HG02943 (cell line): ENCODE results near the gene PPP1R15A.
"Not testable (repeated sequence)": the region's sequence is repeated elsewhere in the genome, so short reads cannot be mapped to it uniquely, and the experiment has no call there.

ENCODE experiments used
- ATAC-seq: cut with Tn5 transposase; IDR thresholded peaks from one replicate; pipeline ENCODE4 v1.9.1; 2021; ENCODE audit warnings: mild to moderate bottlenecking, low read depth, moderate library complexity; ENCODE audit not compliant: unreplicated experiment

Gene PPP1R15A

DNA sequence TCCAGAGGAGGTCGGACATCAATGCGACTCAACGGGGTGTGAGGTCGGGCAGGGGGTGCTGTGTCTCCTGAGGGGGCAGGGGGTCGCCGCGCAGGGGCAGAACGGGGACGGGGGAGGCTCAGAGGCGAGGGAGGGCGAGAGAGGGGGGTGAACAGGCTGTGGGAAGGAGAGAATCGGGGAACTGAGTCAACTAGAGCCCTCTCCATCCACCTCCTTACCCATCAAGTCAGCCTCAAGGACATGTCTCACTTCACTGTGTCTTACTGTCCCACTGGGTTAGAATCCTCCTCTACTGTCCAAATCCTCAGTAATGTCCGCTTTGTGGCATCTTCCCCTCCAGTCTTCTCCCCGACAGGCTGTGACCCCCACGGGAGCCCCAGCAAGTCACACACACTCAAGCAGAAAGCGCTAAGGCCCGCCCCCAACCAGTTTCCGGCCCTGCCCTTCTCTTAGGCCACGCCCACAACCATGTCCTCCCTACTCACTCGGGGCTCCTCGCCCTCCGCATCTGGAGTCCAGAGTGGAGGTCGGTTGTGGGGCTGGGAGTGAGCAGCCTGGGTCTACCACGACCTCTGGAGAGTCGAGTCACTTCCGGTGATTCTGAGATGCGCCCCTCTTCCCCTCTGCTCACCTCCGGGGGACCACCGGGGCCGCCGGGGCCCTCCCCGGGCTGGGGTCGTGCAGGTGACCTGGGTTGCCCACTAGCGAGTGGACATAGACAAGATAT, 13.1 kb upstream of the PPP1R15A start:
- peak; percentile 68 for ATAC-seq

DNA sequence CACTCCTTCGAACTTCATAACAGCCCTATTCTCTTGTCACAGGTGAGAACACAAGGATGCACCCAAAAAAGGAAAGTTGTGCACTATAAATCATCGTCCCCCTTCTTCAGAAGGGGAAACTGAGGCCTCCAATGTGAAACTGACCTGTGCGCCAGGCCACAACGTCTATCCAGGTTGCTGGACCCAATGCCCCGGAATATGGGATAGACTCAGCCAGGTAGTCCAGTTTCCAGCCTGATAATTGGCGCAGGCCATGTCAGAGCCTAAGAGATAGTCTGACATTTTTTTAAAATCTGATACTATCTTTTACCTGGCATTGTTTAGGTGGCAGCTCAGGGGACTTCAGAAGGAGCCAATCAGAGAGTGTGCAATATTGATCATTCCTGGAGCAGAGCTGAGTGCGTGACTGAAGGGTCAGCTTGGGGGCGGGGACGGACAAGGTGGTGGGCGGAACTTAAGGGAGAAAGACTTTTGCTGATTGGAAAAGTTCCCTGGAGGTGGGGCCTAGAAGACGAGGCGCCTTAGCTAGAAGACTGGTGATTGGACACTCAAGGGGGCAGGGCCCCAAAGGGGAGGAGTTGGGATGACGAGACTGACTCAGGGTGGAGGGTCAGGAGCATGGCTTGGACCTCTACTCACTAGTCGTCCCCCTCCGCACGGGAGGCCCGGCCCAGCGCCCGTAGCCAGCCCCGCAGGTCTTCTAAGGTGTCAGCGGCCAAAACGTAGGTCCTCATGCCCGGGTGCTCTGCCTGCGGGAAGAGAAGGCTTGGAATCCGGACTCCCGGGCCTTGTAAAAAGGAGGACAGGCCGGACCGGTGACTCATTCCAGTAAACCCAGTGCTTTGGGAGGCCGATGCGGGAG, 12.3 kb upstream of the PPP1R15A start:
- no peak for ATAC-seq

DNA sequence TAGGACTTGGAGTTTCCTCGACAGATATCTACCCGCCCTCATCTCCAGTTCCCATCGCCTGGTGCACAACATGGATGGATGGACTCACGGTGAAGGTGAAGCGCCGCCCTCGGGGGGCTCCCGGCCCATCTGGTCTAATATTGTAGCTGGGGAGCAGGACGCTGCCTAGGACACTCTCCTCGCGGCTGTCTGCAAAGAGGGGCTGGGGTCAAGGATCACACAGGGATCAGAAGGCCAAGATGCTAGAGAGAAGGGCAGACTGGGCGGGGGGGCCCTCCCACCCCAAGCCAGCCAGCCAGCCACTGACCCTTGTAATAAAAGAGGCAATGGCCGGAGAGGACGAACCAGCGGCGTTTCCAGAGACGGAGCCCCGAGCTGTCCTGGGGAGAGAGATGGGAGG, 10.9 kb upstream of the PPP1R15A start:
- no peak for ATAC-seq

DNA sequence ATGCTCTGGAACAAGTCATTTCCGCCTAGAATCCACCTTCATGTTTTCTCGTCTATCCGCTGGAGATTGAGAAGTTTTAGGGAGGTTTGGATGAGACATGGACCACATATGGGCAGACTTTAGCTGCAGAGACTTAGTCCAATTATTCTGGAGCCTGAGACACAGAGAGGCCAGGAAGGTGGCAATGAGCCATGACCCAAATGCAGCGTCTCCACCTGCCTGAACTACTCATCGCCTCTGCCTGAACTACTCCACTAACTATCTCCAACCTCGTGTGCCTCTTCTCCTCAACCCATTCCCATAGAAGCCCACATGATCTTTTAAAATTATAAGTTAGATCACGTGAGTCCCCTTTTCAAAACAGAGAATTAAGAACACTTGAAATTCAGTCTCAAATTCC, 9.4 kb upstream of the PPP1R15A start:
- no peak for ATAC-seq

DNA sequence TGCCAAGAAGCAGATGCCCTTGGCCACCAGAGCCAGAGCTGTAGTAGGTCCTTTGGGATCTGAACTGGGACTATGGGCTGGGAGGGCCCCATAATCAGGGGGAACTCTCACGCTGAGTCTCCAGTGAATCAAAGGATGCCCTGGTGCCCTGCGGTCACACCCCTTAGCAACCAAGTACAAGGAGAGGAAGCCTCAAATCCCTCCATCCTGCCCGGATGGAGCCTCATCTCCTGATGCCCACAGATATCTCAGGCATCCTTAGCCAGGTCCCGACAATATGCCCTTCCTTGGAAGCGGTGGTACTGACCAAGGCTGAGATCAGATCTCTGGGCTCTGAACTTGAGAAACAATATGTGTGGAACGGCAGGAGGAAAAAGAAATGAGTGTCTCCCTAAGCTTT, 5.5 kb upstream of the PPP1R15A start:
- no peak for ATAC-seq

DNA sequence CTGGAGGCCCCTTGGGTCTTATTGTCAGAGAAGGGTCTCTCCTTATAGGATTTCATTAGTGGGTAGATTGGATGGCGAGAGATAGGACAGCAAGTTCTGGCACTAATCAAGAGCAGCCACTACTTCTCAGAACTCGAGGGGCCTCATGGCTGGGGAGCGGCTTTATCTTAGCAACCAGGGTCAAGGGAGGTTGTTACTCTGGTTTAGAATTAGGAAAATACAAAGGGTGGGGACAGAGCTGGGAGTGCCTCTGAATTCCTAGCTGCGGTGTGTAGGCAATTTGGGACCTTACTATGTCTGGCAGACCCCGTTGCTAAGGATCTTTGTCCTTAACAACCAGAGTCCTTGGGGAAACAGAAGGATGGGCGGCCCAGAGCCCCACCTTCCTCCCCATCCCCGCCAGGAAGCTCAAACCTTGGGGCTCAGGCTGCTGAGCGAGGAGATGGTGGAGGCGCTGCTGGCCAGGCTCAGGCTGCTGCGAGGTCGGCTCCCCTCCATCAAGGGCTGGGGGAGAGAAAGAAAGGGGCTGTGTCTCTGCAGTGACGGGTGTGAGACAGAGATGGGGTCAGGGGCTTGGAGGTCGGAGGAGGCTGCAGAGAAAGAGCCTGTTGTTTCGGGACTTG, 5.0 kb upstream of the PPP1R15A start:
- ATAC-seq, result no peak

DNA sequence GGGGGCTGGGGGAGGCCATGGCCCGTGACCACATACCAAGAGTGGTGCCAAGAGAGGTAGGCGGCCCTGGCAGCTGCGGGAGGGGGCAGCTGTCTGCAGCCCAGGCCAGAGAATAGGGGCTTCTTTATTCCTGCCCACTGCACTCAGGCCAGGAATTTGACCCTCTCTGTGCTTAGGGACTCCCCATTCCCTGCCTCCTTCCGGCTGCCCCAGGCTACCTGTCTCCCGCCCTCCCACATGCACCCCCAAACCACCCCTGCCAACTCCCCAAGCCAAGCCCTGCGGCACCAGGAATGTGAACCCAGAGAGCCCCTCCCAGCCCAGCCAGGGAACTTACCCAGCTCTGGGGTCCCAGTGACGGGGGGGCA, 4.5 kb upstream of the PPP1R15A start:
- ATAC-seq, result no peak

DNA sequence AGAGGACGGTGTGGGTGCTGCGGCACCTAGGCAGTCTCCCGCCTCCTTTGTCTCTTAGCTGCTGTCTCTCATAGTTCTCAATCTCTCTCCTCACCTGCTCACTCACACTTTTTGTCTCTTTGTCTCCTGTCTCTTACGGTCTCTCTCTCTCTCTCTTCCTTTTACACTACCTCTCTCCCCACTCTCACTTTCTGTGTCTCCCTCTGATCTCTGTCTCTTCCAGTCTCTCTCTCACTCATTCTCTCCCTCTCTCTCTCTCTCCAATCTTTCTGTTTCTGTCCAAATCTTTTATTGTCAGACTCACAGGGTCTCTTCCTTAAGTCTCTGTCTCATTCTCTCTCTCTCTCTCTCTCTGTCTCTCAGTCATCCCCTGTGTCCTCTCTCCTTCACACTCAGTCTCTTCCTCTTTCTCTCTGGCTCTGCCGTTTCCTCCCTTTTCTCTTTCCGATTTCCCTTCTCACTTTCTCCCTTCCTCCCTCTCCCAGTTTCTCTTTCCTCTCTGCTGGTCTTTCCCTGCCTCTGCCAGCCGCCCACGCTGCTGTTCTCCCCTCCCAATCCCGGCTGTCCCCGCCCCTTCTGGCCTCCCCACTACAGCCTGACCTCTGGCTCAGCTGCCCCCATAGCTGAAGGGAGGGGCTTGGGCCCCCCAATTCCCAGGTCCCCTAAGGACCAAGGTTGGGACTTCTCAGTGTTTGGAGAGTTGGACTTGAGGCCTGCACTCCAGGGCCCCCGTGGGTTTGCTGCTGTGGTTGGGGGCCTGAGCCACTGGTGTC, 3.9 kb upstream of the PPP1R15A start, which contains the start of gene PLEKHA4:
TSS of gene PLEKHA4 (minus strand) at position 504 of the 773 bp plus-strand sequence. CDS start 997 bp downstream, outside the sequence.
- ATAC-seq, result no peak

DNA sequence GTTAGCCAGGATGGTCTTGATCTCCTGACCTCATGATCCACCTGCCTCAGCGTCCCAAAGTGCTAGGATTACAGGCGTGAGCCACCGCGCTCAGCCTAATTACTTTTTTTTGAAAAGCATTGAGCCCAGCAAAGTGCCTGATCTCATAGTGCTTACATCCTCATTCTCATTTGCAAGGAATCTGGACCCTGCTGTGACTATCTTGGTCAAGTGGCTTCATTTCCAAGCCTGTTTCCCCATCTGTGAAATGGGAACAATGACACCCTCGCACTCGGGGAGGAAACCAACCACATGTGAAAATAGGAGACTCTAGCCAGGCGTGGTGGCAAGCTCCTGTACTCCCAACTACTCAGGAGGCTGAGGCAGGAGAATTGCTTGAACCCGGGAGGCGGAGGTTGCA, 2.2 kb upstream of the PPP1R15A start:
- ATAC-seq, result no peak

DNA sequence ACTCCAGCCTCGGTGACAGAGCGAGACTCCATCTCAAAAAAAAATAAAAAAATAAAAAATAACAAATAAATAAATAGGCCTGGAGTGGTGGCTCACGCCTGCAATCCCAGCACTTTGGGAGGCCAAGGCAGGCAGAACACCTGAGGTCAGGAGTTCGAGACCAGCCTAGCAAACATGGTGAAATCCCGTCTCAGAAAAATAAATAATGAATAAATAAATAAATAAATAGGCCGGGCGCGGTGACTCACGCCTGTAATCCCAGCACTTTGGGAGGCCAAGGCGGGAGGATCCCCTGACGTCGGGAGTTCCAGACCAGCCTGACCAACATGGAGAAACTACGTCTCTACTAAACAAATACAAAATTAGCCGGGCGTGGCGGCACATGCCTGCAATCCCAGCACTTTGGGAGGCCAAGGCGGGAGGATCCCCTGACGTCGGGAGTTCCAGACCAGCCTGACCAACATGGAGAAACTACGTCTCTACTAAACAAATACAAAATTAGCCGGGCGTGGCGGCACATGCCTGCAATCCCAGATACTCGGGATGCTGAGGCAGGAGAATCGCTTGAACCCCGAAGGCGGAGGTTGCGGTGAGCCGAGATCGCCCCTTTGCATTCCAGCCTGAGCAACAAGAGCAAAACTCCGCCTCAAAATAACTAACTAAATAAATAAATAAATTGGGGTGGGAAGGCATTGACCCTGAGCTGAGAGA, 595 bp upstream of the PPP1R15A start:
- ATAC-seq, result not testable (repeated sequence)

DNA sequence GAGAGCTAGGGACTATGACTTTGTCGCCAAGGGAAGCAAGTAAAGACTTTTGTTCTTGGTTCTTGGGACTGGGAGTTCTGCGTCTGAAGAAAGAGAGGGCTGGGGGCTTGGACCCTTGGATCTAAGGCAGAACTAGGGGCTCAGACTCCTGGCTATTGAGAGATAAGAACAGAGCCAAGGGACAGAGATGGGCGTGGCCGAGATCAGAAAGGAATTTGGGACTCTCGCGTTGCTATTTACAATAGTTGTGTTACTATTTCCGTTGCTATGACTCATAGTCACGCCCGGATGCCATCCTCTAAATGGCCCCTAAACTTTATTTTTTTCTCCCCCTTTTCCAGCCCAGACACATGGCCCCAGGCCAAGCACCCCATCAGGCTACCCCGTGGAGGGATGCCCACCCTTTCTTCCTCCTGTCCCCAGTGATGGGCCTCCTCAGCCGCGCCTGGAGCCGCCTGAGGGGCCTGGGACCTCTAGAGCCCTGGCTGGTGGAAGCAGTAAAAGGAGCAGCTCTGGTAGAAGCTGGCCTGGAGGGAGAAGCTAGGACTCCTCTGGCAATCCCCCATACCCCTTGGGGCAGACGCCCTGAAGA, 759 bp downstream of the PPP1R15A start:
- peak; percentile 17 for ATAC-seq

DNA sequence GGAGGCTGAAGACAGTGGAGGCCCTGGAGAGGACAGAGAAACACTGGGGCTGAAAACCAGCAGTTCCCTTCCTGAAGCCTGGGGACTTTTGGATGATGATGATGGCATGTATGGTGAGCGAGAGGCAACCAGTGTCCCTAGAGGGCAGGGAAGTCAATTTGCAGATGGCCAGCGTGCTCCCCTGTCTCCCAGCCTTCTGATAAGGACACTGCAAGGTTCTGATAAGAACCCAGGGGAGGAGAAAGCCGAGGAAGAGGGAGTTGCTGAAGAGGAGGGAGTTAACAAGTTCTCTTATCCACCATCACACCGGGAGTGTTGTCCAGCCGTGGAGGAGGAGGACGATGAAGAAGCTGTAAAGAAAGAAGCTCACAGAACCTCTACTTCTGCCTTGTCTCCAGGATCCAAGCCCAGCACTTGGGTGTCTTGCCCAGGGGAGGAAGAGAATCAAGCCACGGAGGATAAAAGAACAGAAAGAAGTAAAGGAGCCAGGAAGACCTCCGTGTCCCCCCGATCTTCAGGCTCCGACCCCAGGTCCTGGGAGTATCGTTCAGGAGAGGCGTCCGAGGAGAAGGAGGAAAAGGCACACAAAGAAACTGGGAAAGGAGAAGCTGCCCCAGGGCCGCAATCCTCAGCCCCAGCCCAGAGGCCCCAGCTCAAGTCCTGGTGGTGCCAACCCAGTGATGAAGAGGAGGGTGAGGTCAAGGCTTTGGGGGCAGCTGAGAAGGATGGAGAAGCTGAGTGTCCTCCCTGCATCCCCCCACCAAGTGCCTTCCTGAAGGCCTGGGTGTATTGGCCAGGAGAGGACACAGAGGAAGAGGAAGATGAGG, 1.5 kb downstream of the PPP1R15A start:
- ATAC-seq, result no peak

DNA sequence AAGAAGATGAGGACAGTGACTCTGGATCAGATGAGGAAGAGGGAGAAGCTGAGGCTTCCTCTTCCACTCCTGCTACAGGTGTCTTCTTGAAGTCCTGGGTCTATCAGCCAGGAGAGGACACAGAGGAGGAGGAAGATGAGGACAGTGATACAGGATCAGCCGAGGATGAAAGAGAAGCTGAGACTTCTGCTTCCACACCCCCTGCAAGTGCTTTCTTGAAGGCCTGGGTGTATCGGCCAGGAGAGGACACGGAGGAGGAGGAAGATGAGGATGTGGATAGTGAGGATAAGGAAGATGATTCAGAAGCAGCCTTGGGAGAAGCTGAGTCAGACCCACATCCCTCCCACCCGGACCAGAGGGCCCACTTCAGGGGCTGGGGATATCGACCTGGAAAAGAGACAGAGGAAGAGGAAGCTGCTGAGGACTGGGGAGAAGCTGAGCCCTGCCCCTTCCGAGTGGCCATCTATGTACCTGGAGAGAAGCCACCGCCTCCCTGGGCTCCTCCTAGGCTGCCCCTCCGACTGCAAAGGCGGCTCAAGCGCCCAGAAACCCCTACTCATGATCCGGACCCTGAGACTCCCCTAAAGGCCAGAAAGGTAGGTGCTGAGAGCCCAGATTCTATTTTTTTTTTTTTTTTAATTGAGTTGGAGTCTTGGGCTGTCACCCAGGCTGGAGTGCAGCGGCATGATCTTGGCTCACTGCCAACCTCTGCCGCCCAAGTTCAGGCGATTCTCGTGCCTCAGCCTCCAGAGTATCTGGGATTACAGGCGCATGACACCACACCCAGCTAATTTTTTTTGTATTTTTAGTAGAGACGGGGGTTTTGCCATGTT, 2.3 kb downstream of the PPP1R15A start:
- no peak for ATAC-seq

DNA sequence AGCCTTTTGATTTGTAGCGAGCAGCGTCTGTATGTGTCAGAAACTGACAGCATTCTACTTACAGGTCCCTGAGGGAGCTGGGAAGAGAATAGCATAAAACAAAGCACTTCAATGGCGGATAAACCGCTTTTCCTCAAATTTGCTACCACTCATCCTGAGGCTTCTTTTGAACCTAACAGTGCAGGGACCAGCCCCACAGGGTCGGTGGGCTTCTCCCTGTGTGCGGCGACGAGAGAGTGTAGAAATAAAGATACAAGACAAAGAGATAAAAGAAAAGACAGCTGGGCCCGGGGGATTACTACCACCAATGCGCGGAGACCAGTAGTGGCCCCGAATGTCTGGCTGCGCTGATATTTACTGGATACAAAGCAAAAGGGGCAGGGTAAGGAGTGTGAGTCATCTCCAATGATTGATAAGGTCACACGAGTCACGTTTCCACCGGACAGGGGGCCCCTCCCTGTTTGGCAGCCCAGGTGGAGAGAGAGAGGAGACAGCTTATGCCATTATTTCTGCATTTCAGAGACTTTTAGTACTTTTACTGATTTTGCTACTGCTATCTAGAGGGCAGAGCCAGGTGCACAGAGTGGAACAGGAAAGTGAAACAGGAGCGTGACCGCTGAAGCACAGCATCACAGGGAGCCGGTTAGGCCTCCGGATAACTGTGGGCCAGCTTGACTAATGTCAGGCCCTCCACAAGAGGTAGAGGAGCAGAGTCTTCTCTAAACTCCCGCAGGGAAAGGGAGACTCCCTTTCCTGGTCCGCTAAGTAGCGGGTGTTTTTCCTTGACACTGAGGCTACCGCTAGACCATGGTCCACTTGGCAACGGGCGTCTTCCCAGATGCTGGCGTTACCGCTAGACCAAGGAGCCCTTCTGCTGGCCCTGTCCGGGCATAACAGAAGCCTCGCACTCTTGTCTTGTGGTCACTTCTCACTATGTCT, 4.1 kb downstream of the PPP1R15A start:
- ATAC-seq, result not testable (repeated sequence)

DNA sequence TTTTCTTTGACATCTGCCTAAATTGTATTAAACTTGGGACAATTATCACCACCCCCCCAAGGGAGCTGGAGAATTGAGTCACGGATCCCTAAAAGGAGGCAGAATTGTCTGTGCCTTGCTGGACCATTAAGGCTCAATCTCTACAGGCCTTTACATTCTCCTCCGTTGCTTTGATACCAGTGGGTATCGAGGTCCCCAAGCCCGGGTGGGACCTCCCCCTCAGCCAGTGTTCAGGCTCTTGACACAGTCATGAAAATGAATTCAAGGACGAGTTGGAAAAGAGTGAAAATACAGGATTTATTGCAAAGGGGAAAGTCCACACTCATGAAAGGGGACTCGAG, 5.6 kb downstream of the PPP1R15A start:
- ATAC-seq, result no peak

DNA sequence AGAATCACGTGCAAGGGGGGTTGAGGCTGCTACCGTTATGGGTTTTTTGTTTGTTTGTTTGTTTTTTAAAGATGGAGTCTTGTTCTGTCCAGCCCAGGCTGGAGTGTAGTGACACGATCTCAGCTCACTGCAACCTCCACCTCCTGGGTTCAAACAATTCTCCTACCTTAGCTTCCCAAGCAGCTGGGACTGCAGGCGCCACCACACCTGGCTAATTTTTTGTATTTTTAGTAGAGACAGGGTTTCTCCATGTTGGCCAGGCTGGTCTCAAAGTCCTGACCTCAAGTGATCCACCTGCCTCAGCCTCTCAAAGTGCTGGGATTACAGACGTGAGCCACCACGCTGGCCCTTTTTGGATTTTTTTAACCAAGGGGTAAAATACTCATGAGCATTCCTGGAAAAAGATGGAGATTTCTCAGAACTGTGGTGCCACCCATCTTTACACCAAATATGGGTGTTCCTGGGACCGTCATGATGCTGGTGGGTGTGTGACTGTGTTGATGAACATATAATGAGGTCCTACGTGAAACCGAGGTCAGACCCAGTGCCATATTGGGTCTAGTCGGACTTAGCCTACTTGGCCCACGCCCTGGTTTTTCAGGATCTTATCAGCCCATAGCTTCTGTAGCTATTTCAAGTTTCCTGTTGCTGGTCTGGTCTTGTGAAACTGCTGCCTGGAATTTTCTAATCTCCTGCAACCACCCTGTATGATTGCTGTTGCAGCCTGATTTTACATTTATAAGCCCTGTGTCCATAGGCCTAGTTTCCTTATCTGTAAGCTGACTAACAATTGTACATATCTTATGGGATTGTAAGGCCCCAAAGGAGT, 6.2 kb downstream of the PPP1R15A start:
- ATAC-seq, result no peak
